T-cell (primary cell): ENCODE results near the gene NT5DC4. TPM values are rescaled to one million over a fixed set of nuclear protein-coding genes. Genes with fewer than 3 reads are reported as not detected.
"Not testable (repeated sequence)": the region's sequence is repeated elsewhere in the genome, so short reads cannot be mapped to it uniquely, and the experiment has no call there.

Source experiments
- ATAC-seq, 4 experiments: fragments of 200-7000 bp in 3 of 4; fragments of 150-1000 bp in 1 of 4; cut with Tn5 transposase; replicated peaks in 1 of 4; 1 replicate in 3 of 4; 2 replicates in 1 of 4; pipeline ENCODE4 v1.10.0; 2021; ENCODE audit warnings: moderate library complexity in 3 of 4, mild to moderate bottlenecking in 2 of 4, moderate number of reproducible peaks in 1 of 4
- CTCF ChIA-PET, 2 donors: fragments of 300-600 bp; sonication (Branson Sonifier 250); formaldehyde crosslinking; loops; one replicate each; lab custom pipeline; 2022; ENCODE audit warnings: antibody characterized with exemption in 2 of 2; lab: Charles Lee
- POLR2A ChIA-PET, 2 donors: fragments of 300-600 bp; sonication (Branson Sonifier 250); formaldehyde crosslinking; loops; one replicate each; lab custom pipeline; 2022; ENCODE audit warnings: antibody characterized with exemption in 2 of 2; lab: Charles Lee
- DNase-seq, 35 experiments: peaks; one replicate each; pipeline versions ENCODE4 v3.0.0 to v3.0.0-alpha.2; 2013 to 2023
- H3K27ac ChIP-seq: one replicate; pipeline ENCODE4 v1.5.1; 2013; ENCODE audit warnings: low read length
- H3K27me3 ChIP-seq, 2 experiments: replicated peaks in 1 of 2; 1 replicate in 1 of 2; 2 replicates in 1 of 2; pipeline versions ENCODE4 v1.6.1 to v1.7.0; 2013; ENCODE audit warnings: low read length in 1 of 2, mixed read lengths in 1 of 2; ENCODE audit not compliant: control insufficient read depth in 2 of 2, insufficient read depth in 2 of 2; ENCODE audit errors: extremely low read depth in 1 of 2
- H3K36me3 ChIP-seq, 2 donors: 1 replicate in 1 of 2; 2 replicates in 1 of 2; pipeline versions ENCODE4 v1.6.1 to v1.7.0; 2013; ENCODE audit warnings: low read length in 1 of 2; ENCODE audit not compliant: control insufficient read depth in 2 of 2, insufficient read depth in 1 of 2; ENCODE audit errors: extremely low read depth in 1 of 2
- H3K4me1 ChIP-seq, 2 experiments: 1 replicate in 1 of 2; 2 replicates in 1 of 2; pipeline versions ENCODE4 v1.6.1 to v1.7.0; 2013; ENCODE audit warnings: low read length in 2 of 2, mixed read lengths in 1 of 2; ENCODE audit not compliant: insufficient read depth in 2 of 2, control insufficient read depth in 1 of 2; ENCODE audit errors: extremely low read depth in 1 of 2
- H3K4me3 ChIP-seq, 2 donors: 1 replicate in 1 of 2; 2 replicates in 1 of 2; pipeline versions ENCODE4 v1.5.1 to v1.7.0; 2013; ENCODE audit warnings: mild to moderate bottlenecking in 2 of 2, low read length in 1 of 2, moderate library complexity in 1 of 2; ENCODE audit not compliant: control insufficient read depth in 1 of 2; ENCODE audit errors: extremely low read depth in 1 of 2
- H3K9me3 ChIP-seq: 2 replicates; pipeline ENCODE4 v1.7.0; 2013
- H3K27ac Mint-ChIP-seq, 2 donors: one replicate each; pipeline ENCODE4 v1.8.0; 2020 to 2021; ENCODE audit warnings: mild to moderate bottlenecking in 2 of 2, mixed read lengths in 2 of 2
- H3K27me3 Mint-ChIP-seq, 2 donors: one replicate each; pipeline ENCODE4 v1.8.0; 2021 to 2022; ENCODE audit warnings: mixed read lengths in 2 of 2
- H3K36me3 Mint-ChIP-seq: one replicate; pipeline ENCODE4 v1.8.0; 2021; ENCODE audit warnings: mixed read lengths
- H3K4me1 Mint-ChIP-seq, 3 donors: one replicate each; pipeline ENCODE4 v1.8.0; 2020 to 2022; ENCODE audit warnings: mixed read lengths in 3 of 3, mild to moderate bottlenecking in 1 of 3
- H3K4me3 Mint-ChIP-seq, 3 donors: one replicate each; pipeline ENCODE4 v1.8.0; 2020 to 2022; ENCODE audit warnings: mild to moderate bottlenecking in 3 of 3, mixed read lengths in 3 of 3, moderate library complexity in 3 of 3
- H3K9me3 Mint-ChIP-seq, 3 donors: one replicate each; pipeline ENCODE4 v1.8.0; 2020 to 2022; ENCODE audit warnings: mixed read lengths in 3 of 3
- WGBS: methylation state at CpG from one replicate; pipeline ENCODE4 v1.1.5; 2013; ENCODE audit warnings: missing lambda C conversion rate; ENCODE audit not compliant: insufficient coverage; 5-methylcytosine and 5-hydroxymethylcytosine counted together
- total RNA-seq, 35 experiments: library from RNA in 6 of 35; stranded (reverse) in 6 of 35; fragments of 120-200 nt in 1 of 35; gene quantifications; one replicate each; pipeline versions ENCODE4 v1.2.1 to v1.2.4 and lab custom pipeline; 2013 to 2026

Gene NT5DC4
- total RNA-seq, 5 donors from 2014 or later (not counting 1 experiment from before 2014, with no cell fraction given), result not detected

GRCh38 chr2:112705575-112705974, 15.2 kb upstream of the NT5DC4 start:
- Histone ChIP-seq H3K4me3 (no peak overlapping the region), H3K27ac (no peak overlapping the region), H3K27me3 (peaks cover 0 to 3% of the 10 kb centered on the region in 2 experiments), H3K9me3 (no peaks in the 10 kb centered on the region), H3K36me3 (no peaks in the 10 kb centered on the region), H3K4me1 (peaks cover 6 to 22% of the 10 kb centered on the region in 2 experiments)
- H3K27me3 Mint-ChIP-seq, result peaks cover 0 to 12% of the 10 kb centered on the region in 2 donors
- 98% methylated on average over 4 of the region's 4 CpGs for WGBS
- H3K27ac Mint-ChIP-seq, result no peak overlapping the region
- H3K36me3 Mint-ChIP-seq, result no peaks in the 10 kb centered on the region
- H3K9me3 Mint-ChIP-seq, result no peaks in the 10 kb centered on the region
- ATAC-seq (no peak), DNase-seq (peak in 1 of 35 experiments; percentile 1)
- ChIA-PET CTCF (no interaction called here), POLR2A (no interaction called here)
- H3K4me3 Mint-ChIP-seq, result no peak overlapping the region
- peaks cover 13 to 43% (median 23%) of the 10 kb centered on the region in 3 donors for H3K4me1 Mint-ChIP-seq

DNA sequence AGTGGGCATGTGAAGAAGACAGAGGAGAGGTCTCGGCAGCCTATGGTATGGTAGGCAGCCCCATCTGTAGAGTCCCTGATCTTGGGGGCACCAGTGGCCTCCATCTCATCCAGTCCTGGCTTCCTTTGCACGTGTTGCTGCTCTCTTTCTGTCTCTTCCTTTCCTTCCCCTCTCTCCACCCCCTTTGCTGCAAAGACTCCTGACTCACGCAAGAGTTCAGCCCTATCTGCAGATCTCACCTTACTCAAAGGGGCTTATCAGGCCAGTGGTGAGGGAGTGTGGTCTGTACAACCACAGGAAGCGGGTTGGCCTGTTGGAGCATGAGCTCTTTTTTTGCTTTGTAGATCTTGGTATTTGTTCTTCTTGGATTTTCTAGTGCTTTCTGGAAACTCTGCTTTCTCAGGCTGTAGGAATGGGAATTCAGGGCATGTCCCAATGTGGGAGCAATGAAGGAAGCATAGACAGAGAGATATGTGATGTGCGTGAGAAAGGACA, 14.6 kb upstream of the NT5DC4 start:
- Mint-ChIP-seq H3K27ac (peak overlapping the region in 1 of 2 donors; percentile 53), H3K36me3 (no peaks in the 10 kb centered on the region), H3K4me3 (peak overlapping the region in 2 of 3 donors; percentile 25 to 43), H3K4me1 (peaks cover 13 to 41% (median 23%) of the 10 kb centered on the region in 3 donors), H3K27me3 (peaks cover 0 to 16% of the 10 kb centered on the region in 2 donors), H3K9me3 (no peaks in the 10 kb centered on the region)
- DNase-seq (peak in 24 of 35 experiments; percentile 16 to 60 (median 34)), ATAC-seq (peak; percentile 84 to 94 (median 90))
- 17% methylated on average over 2 of the region's 5 CpGs for WGBS
- Histone ChIP-seq H3K4me1 (peaks cover 6 to 22% of the 10 kb centered on the region in 2 experiments), H3K9me3 (no peaks in the 10 kb centered on the region), H3K36me3 (no peaks in the 10 kb centered on the region), H3K4me3 (no peak overlapping the region), H3K27me3 (peaks cover 0 to 3% of the 10 kb centered on the region in 2 experiments), H3K27ac (no peak overlapping the region)
- ChIA-PET POLR2A (interaction anchor here (0.6 kb wide), 2 partner anchors 29 to 99 kb away, joined by 6 to 7 read pairs; no protein-coding TSS in a partner anchor), CTCF (interaction anchor here in 1 of 2 donors (0.7 kb wide), 1 partner anchor 44 kb away, joined by 3 read pairs; no protein-coding TSS in a partner anchor)

DNA sequence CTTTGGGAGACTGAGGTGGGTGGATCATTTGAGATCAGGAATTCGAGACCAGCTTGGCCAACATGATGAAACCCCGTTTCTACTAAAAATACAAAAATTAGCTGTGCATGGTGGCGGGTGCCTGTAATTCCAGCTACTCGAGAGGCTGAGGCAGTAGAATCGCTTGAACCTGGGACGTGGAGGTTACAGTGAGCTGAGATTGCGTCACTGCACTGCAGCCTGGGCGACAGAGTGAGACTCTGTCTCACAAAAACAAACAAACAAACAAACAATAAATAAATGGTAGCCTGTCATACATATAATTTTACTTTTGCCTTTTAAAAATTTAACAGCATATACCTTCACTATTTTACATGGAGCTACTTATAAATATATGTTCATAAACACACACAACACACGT, 13.9 kb upstream of the NT5DC4 start:
- not testable (repeated sequence) for ATAC-seq, H3K27ac ChIP-seq, H3K9me3 ChIP-seq, H3K4me3 Mint-ChIP-seq, H3K27me3 ChIP-seq, DNase-seq, H3K36me3 Mint-ChIP-seq, H3K4me3 ChIP-seq, H3K27ac Mint-ChIP-seq, H3K9me3 Mint-ChIP-seq, H3K36me3 ChIP-seq
- Mint-ChIP-seq H3K27me3 (peaks cover 0 to 17% of the 10 kb centered on the region in 2 donors), H3K4me1 (peaks cover 13 to 41% (median 23%) of the 10 kb centered on the region in 3 donors)
- POLR2A ChIA-PET, result interaction anchor here in 1 of 2 donors (0.6 kb wide), 1 partner anchor 29 kb away, joined by 7 read pairs; no protein-coding TSS in a partner anchor
- WGBS, result 80% methylated on average over 3 of the region's 9 CpGs
- H3K4me1 ChIP-seq, result peaks cover 6 to 22% of the 10 kb centered on the region in 2 experiments
- CTCF ChIA-PET, result interaction anchor here in 1 of 2 donors (0.7 to 1.4 kb wide), 2 partner anchors 43 to 80 kb away, joined by 3 to 5 read pairs; no protein-coding TSS in a partner anchor

DNA sequence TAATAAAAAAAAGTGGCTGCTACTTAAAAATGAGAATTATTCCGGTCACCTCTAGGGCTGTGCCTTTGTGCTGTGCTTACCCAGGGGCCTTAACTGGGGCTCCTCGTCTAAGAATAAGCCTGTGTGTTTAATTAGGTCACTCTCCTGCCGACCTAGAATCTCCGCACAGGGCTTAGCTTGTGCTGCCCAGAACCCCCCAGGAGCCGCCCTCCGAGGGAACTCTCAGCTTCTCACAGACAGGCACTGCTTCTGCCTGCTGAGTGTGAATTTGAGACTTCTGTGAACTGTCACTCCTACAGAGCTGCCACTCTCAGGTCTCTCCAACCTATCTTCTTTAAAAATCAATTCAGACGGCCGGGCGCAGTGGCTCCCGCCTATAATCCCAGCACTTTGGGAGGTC, 11.9 kb upstream of the NT5DC4 start:
- ChIA-PET CTCF (interaction anchor here (0.5 to 1.1 kb wide), 3 partner anchors 21 to 118 kb away, joined by 3 read pairs; no protein-coding TSS in a partner anchor), POLR2A (interaction anchor here in 1 of 2 donors (0.6 kb wide), 1 partner anchor 84 kb away, joined by 3 read pairs; no protein-coding TSS in a partner anchor)
- peaks cover 0 to 21% of the 10 kb centered on the region in 2 donors for H3K27me3 Mint-ChIP-seq
- no peaks in the 10 kb centered on the region for H3K9me3 Mint-ChIP-seq
- H3K4me1 Mint-ChIP-seq, result peaks cover 13 to 41% (median 23%) of the 10 kb centered on the region in 3 donors
- WGBS, result 78% methylated on average over 6 of the region's 10 CpGs
- no peaks in the 10 kb centered on the region for H3K36me3 Mint-ChIP-seq
- no peaks in the 10 kb centered on the region for H3K36me3 ChIP-seq
- H3K4me3 ChIP-seq, result no peak overlapping the region
- ATAC-seq, result no peak
- H3K27me3 ChIP-seq, result peaks cover 0 to 10% of the 10 kb centered on the region in 2 experiments
- no peak for DNase-seq
- H3K4me3 Mint-ChIP-seq, result no peak overlapping the region
- H3K4me1 ChIP-seq, result peaks cover 6 to 29% of the 10 kb centered on the region in 2 experiments
- peak overlapping the region in 1 of 2 donors; percentile 34 for H3K27ac Mint-ChIP-seq
- peak overlapping the region; percentile 18 for H3K27ac ChIP-seq
- H3K9me3 ChIP-seq, result no peaks in the 10 kb centered on the region

DNA sequence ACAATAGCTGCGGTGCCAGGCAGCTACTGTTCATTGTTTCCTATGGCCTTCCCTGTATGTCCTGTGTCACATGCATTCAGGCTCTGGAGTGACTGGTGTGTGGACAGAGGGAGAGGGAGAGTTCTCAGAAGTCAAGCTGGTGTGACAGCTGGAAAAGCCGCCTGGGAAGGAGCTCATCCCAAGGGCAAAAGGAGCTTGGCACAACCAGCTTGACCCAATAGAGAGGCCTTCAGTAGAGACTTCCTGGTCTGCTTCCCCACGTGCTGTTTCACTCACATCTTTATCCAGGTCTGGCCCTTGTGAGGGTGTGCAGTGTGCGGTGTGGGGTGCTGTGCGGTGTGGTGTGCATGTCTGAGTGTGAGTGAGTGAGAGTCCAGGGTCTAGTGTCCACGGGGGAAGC, 11.1 kb upstream of the NT5DC4 start:
- ATAC-seq, result no peak
- peaks cover 13 to 41% (median 23%) of the 10 kb centered on the region in 3 donors for H3K4me1 Mint-ChIP-seq

GRCh38 chr2:112710956-112711750, 9.7 kb upstream of the NT5DC4 start:
- DNase-seq (no peak), ATAC-seq (no peak)
- Mint-ChIP-seq H3K27me3 (peaks cover 0 to 13% of the 10 kb centered on the region in 2 donors), H3K4me1 (peaks cover 8 to 33% (median 16%) of the 10 kb centered on the region in 3 donors), H3K9me3 (no peaks in the 10 kb centered on the region), H3K4me3 (no peak overlapping the region), H3K27ac (no peak overlapping the region), H3K36me3 (no peaks in the 10 kb centered on the region)
- peaks cover 0 to 8% of the 10 kb centered on the region in 2 experiments for H3K27me3 ChIP-seq
- ChIA-PET CTCF (no interaction called here), POLR2A (no interaction called here)
- H3K9me3 ChIP-seq, result no peaks in the 10 kb centered on the region
- H3K36me3 ChIP-seq, result no peaks in the 10 kb centered on the region
- peaks cover 1 to 20% of the 10 kb centered on the region in 2 experiments for H3K4me1 ChIP-seq
- no peak overlapping the region for H3K4me3 ChIP-seq
- no peak overlapping the region for H3K27ac ChIP-seq
- WGBS, result 92% methylated on average over 6 of the region's 9 CpGs

More for the DNA sequence above, 11.1 kb upstream of the NT5DC4 start:
- Histone ChIP-seq H3K27me3 (peaks cover 0 to 10% of the 10 kb centered on the region in 2 experiments), H3K27ac (no peak overlapping the region), H3K36me3 (no peaks in the 10 kb centered on the region), H3K4me3 (no peak overlapping the region), H3K9me3 (no peaks in the 10 kb centered on the region), H3K4me1 (peaks cover 6 to 29% of the 10 kb centered on the region in 2 experiments)
- H3K27ac Mint-ChIP-seq, result no peak overlapping the region
- ChIA-PET CTCF (interaction anchor here (0.8 to 1.1 kb wide), 2 partner anchors 10 to 110 kb away, joined by 3 read pairs; no protein-coding TSS in a partner anchor), POLR2A (interaction anchor here (0.6 kb wide), 2 partner anchors 85 to 217 kb away, joined by 3 read pairs; no protein-coding TSS in a partner anchor)
- H3K36me3 Mint-ChIP-seq, result no peaks in the 10 kb centered on the region
- no peak for DNase-seq
- H3K4me3 Mint-ChIP-seq, result no peak overlapping the region
- 95% methylated on average over 4 of the region's 6 CpGs for WGBS
- H3K9me3 Mint-ChIP-seq, result no peaks in the 10 kb centered on the region
- H3K27me3 Mint-ChIP-seq, result peaks cover 0 to 19% of the 10 kb centered on the region in 2 donors
